Tibial nerve (tissue), 4 donors: ENCODE data around the gene ABCG2. TPM values are rescaled to one million over a fixed set of nuclear protein-coding genes. Genes with fewer than 3 reads are reported as not detected.

Experiments
- DNase-seq, 2 donors: peaks; one replicate each; pipeline ENCODE4 v3.0.0-alpha.2; 2019; ENCODE audit warnings: low spot score in 2 of 2
- H3K27ac ChIP-seq, 4 donors: fragments of 200-600 bp; sonication (generic) in 3 of 4; one replicate each; pipeline ENCODE4 v1.5.1; 2017 to 2019; ENCODE audit warnings: mild to moderate bottlenecking in 1 of 4
- H3K27me3 ChIP-seq, 2 donors: fragments of 200-600 bp; sonication (generic) in 1 of 2; one replicate each; pipeline versions ENCODE4 v1.5.1 to v1.6.0; 2017 to 2019
- H3K36me3 ChIP-seq, 3 donors: fragments of 200-600 bp; sonication (generic); one replicate each; pipeline ENCODE4 v1.5.1; 2018 to 2019
- H3K4me1 ChIP-seq, 4 donors: fragments of 200-600 bp; sonication (generic) in 3 of 4; one replicate each; pipeline ENCODE4 v1.5.1; 2017 to 2019
- H3K4me3 ChIP-seq, 4 donors: fragments of 200-600 bp; sonication (generic) in 3 of 4; one replicate each; pipeline ENCODE4 v1.5.1; 2017 to 2019; ENCODE audit warnings: mild to moderate bottlenecking in 1 of 4, moderate library complexity in 1 of 4
- H3K9me3 ChIP-seq, 4 donors: fragments of 200-600 bp; sonication (generic) in 3 of 4; one replicate each; pipeline ENCODE4 v1.5.1; 2017 to 2019
- EP300 ChIP-seq, 2 donors: sonication (generic); formaldehyde crosslinking; IDR thresholded peaks; one replicate each; pipeline ENCODE4 v1.6.1; 2017; ENCODE audit warnings: antibody characterized with exemption in 2 of 2, mild to moderate bottlenecking in 1 of 2
- POLR2A ChIP-seq, 2 donors: fragments of 450-650 bp; IDR thresholded peaks; one replicate each; pipeline ENCODE4 v1.6.1; 2017; ENCODE audit warnings: antibody characterized with exemption in 2 of 2, mild to moderate bottlenecking in 2 of 2, moderate library complexity in 2 of 2
- WGBS, 2 donors: methylation state at CpG; one replicate each; pipeline ENCODE4 v1.1.5; 2018; 5-methylcytosine and 5-hydroxymethylcytosine counted together
- small RNA-seq: library from RNA; depleted of rRNA; stranded (forward); fragments of <200 nt; gene quantifications from one replicate; pipeline ENCODE3, GENCODE V24; 2016
- total RNA-seq, 4 donors: library from RNA; depleted of rRNA; stranded (reverse); fragments of >200 nt; gene quantifications; one replicate each; pipeline ENCODE4 v1.1.0, GENCODE V29; 2016
- TF ChIP-seq, protein P1 (sequence below), 5 experiments: fragments of 200-600 bp in 3 of 5; fragments of 450-650 bp in 2 of 5; sonication (generic) in 3 of 5; IDR thresholded peaks; one replicate each; pipeline ENCODE4 v1.5.1; 2016 to 2019; ENCODE audit warnings: antibody characterized with exemption in 5 of 5, mild to moderate bottlenecking in 3 of 5, moderate library complexity in 2 of 5

The ABCG2 gene
- total RNA-seq, 4 donors from 2014 or later = 5.3 to 12.0 (median 8.2) TPM

DNA sequence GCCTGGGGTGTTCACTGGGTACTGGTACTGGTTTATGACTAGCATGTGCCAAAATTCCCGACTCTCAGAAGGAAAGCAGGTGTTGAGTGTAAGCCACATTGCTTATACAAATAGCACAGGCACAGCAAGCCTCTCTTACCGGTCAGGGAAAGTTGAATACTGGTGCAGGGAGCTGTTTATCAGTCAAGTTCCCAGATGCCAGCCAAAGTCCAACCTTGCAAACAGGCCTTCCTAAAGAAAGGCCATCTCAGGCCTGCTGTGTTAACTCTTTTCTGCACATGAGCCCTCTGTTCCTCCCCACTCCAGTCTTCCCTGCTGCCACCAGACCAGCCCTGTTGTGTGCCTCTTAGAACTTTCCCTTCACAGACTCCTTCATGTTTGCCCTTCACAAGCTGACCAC is 116.8 kb downstream of the ABCG2 start:
- no peaks in the 10 kb centered on the region for H3K9me3 ChIP-seq
- no peak overlapping the region for H3K27ac ChIP-seq
- H3K36me3 ChIP-seq = peaks cover 0 to 96% (median 12%) of the 10 kb centered on the region in 3 donors
- TF ChIP-seq POLR2A (IDR thresholded peaks at IDR 0.05) = no peak
- TF ChIP-seq, protein P1, sequence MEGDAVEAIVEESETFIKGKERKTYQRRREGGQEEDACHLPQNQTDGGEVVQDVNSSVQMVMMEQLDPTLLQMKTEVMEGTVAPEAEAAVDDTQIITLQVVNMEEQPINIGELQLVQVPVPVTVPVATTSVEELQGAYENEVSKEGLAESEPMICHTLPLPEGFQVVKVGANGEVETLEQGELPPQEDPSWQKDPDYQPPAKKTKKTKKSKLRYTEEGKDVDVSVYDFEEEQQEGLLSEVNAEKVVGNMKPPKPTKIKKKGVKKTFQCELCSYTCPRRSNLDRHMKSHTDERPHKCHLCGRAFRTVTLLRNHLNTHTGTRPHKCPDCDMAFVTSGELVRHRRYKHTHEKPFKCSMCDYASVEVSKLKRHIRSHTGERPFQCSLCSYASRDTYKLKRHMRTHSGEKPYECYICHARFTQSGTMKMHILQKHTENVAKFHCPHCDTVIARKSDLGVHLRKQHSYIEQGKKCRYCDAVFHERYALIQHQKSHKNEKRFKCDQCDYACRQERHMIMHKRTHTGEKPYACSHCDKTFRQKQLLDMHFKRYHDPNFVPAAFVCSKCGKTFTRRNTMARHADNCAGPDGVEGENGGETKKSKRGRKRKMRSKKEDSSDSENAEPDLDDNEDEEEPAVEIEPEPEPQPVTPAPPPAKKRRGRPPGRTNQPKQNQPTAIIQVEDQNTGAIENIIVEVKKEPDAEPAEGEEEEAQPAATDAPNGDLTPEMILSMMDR (IDR thresholded peaks at IDR 0.05) = no peak
- TF ChIP-seq EP300 (IDR thresholded peaks at IDR 0.05) = no peak
- no peaks in the 10 kb centered on the region for H3K4me1 ChIP-seq
- H3K27me3 ChIP-seq = no peaks in the 10 kb centered on the region
- no peak for DNase-seq
- WGBS, 2 donors = 84 to 89% methylated on average over 2 of the region's 2 CpGs
- H3K4me3 ChIP-seq = no peak overlapping the region

GRCh38 chr4:88040707-88041106 is 117.7 kb downstream of the ABCG2 start:
- H3K4me1 ChIP-seq = no peaks in the 10 kb centered on the region
- H3K27ac ChIP-seq = no peak overlapping the region
- 82 to 90% methylated on average over 3 of the region's 3 CpGs for WGBS, 2 donors
- H3K9me3 ChIP-seq = no peaks in the 10 kb centered on the region
- TF ChIP-seq, protein P1 (IDR thresholded peaks at IDR 0.05) = no peak
- TF ChIP-seq POLR2A (IDR thresholded peaks at IDR 0.05) = no peak
- no peak for TF ChIP-seq EP300 (IDR thresholded peaks at IDR 0.05)
- peaks cover 0 to 96% (median 12%) of the 10 kb centered on the region in 3 donors for H3K36me3 ChIP-seq
- no peak for DNase-seq
- H3K27me3 ChIP-seq = no peaks in the 10 kb centered on the region
- no peak overlapping the region for H3K4me3 ChIP-seq

Small RNA genes lying within 50 kb of the gene (small RNA-seq; reads per million reads assigned to genes)
- gene RNU6-818P (not detected), gene RNU6ATAC31P (not detected)

Other genes with a start within 250 kb of the ABCG2 start
- 100 to 1,000 TPM in 2 of 4 donors, 10 to 100 TPM in 2; 59.0 to 344 (median 174) TPM for gene SPP1, start 182.9 kb downstream of the ABCG2 start, total RNA-seq
- 100 to 1,000 TPM in 1 of 4 donors, 10 to 100 TPM in 3; 92.7 to 117 (median 94.7) TPM for gene PKD2, start 151.0 kb downstream of the ABCG2 start, total RNA-seq
- 10 to 100 TPM; 35.1 to 84.3 (median 71.1) TPM for gene PPM1K, start 125.9 kb upstream of the ABCG2 start, total RNA-seq
- gene HERC6, start 220.2 kb upstream of the ABCG2 start, total RNA-seq = 10 to 100 TPM in 3 of 4 donors, 1 to 10 TPM in 1; 6.0 to 19.2 (median 13.2) TPM